HG03575 (cell line): ENCODE results near the gene DUSP14.

Experiments used
- ATAC-seq: cut with Tn5 transposase; IDR thresholded peaks from one replicate; pipeline ENCODE4 v1.9.1; 2021; ENCODE audit not compliant: unreplicated experiment, insufficient number of reproducible peaks, low FRiP score; ENCODE audit errors: extremely low read depth

DUSP14 gene

DNA sequence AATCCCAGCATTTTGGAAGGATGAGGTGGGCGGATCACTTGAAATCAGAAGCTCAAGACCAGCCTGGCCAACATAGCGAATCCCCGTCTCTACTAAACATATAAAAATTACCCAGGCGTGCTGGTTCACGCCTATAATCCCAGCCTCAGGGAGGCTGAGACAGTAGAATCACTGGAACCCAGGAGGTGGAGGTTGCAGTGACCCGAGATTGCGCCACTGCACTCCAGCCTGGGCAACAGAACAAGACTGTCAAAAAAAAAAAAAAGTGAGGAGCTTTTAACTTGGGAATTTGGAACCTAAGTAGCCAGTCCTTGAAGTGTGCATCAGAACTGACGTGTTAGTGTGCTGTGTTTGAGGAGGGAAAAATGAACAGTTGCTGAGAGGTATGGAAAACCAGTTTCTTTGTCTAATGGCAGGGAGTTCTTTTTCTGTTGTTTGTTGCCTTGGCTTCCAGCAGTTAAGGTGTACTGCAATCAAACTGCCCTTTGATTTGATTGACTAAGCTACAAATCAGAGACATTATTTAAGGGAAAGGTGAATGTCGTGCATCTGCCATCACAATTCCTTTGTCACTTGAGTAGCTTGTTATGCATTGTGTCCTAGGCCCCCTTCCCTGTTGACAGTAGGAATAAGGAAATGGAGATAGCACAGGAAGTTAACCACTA is 8.6 kb upstream of the DUSP14 start:
- no peak for ATAC-seq

DNA sequence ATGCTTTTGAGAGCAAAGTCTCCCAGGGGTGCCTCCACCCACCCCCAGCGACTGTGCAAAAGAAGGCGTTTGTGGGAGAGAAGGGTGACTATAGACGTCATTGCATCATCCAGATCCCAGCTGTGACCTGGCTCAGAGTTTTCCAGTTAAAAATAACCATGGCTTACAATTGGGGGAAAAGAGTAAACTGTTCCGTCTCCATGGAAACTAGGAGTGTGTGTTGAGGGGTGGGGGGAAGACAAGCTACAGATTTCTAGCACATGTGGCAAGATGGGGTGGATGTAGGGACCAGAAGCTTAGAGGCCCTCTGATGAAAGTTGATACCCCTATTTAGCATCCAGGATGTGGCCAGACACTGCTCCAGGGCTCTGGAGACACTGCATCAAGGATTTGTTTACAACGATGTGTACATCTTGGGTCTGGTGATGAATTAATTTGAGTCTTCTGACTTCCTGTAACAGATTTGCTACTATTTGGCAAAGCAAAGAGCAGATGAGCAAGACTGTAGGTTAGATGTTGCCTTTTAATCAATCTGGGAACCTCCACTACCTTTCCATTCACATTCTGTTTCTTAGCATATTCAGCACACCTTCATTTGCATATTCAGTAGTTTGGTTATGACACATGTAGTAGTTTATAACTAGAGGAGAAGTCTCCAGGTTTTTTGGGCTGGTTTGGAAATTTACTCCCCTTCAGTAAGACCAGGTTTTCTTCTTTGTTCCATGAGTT is 6.2 kb upstream of the DUSP14 start:
- ATAC-seq: no peak

DNA sequence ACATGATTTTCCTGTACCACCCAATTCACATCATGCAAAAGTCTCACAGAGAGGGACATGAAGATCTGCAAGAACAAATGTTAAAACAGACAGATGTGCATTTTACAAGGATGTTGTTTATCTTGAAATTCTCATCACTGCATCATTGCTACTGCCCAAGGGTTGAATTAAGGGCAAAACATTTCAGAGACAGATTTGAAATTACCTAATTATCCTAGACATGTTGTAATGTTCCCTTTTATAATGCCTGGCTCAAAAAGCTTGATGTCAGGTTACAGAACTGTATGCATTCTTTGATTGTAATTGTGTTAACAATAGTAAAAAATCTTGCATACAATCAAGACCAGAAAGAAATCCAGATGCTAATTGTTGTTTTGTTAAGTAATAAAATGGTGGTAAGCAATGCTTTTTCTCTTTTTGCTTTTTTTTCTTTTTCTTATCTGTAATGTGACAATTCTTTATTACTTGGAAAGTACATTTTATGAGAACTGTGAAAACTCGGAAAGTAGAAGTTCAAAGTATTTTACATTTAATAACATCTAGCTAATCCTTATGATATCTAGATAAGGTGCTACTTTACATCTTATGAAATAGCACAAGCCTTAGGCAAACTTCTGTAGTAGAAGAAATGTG is 3.6 kb upstream of the DUSP14 start:
- no peak for ATAC-seq

DNA sequence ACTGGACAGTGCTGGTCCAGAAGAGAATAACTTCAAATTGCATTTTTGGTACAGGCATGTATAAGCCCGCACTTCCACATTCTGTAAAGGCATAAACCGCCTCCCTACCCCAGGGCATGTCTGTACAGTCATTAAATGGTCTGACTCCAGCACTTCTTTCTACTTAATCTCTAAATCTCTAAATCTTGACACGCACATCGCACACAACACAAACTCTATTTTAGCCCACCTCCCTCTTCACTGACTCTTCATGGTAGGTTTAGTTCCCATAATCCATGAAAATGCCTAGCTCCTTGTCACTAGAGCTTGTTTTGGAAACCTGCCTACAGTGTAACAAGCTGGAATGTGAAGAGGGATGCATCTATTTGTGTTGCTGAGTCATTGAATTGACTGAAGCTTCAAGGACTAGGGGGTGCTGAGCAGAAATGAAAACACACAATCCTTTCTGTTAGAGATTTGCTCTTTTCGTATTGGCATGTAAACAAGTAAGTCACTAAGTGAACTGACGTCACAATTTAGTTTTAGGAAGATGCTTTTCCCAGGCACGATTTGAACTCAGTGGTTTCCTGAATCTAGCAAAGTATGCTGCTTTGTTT is 1.6 kb upstream of the DUSP14 start:
- ATAC-seq: no peak

DNA sequence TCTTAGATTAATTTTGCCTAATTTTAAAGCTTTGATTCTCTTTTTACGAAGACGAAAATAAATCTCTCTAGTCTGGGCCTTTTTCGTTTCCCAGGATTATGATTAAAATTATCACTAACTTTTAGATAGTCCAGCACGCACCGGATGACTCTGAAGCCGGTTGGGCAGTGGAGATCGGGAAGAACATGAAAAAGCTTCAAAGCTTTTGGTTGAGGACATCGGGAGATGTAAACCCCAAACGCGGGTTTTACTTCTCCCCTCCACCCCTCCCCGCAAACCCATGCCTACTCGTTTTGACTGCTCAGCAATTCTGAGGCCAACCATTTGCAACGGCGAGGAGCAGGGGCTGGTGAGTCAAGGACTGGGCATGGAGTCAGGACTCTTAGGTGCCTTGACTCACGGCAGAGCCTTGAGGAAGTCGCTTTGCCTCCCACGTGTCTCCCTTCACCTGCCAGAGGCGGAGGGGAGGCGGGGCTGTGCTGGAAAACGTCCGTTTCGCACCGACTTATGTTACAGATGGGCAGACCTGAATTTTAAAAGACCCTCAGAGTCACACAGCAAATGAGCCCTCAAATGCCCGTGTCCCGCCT is 989 bp upstream of the DUSP14 start:
- no peak for ATAC-seq

DNA sequence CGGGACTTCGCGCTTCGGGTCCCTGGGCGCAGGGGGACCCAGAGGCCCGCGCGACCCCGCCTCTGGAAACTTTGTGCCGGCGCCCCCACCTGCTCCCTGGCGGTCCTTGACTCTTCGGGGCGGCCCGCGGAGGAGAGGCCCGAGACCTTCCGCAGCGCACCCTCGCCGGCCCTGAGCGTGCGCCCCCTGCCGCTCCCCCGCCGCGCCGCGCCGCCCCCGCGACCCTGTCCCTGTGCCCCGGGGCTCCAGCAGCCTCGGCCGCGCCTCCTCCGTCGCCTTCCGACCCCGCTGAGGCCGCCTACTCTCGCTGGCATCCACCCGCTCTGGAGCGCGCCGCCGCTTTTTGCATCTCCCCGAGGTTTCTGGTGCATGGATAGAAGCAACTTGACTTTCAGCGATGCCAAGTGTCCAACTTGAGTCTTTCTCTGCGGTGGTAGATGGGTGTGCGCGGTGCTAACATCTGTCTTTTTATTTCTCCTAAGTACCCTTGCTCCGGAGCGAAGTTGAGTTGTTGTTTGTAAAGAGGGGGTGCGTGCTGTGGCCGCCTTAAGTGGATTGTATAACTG is 414 bp downstream of the DUSP14 start:
- no peak for ATAC-seq

DNA sequence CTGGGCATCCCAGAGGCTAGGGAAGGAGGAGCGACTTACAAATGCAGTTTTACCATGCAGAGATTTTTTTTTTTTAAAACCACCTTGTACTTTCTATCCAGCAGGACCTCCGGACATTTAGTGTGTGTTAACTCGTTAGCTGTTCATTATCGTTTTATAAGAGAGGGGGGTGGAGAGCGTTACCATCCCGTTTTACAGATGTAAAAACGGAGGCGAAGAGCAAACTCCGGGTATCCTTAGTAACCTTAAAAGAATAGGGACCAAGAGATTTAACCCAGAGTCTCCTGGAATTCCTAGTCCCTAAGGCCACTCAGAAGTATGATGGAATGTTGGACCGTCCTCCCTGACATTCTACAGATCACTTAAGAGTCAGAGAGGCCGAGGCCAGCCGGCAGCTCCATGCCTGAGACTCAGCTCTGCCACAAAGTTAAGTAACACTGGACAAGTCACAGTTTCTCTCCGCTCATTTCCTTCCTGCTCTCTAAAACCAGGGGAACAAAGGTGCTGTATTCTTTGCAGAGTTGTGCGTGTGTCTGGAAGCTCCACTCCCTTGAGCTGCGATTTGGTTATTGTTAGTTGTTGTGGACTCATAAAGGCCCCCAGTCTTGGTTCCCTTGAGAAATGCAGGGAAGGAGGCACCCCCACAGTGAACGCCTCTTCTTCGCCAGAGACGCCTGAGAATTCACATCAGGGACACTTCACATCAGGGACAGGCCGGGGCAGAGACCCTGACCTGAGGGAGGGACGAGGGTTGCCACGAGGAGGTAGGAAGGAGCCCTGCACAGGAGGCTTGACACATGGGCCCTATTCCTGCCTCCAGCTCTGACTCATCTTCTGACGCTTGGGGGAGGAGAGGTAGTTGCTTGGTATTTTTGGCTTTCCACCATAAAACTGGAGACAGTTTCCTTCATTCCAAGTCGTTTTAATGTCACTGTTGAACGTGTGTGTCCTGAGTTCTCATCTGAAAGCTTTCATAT is 1.2 kb downstream of the DUSP14 start:
- ATAC-seq: no peak

DNA sequence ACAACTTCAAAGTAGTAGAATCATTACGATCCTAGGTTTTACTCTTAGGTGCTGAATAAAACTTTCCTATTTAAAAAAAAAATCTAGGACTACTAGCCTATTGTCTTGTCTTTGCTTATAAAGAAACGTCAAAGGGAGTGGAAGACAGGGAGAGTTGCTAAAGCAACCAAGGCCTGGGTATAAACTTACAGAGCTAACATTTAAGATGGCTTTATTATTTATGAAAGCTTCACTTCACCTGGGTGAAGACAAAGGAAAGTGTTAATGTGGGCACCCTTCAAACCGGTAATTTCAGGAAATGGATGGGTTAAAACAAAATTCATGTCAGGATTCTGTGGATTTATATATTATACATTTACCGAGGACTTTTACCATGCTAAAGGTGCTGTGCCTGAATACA is 2.5 kb downstream of the DUSP14 start:
- no peak for ATAC-seq

DNA sequence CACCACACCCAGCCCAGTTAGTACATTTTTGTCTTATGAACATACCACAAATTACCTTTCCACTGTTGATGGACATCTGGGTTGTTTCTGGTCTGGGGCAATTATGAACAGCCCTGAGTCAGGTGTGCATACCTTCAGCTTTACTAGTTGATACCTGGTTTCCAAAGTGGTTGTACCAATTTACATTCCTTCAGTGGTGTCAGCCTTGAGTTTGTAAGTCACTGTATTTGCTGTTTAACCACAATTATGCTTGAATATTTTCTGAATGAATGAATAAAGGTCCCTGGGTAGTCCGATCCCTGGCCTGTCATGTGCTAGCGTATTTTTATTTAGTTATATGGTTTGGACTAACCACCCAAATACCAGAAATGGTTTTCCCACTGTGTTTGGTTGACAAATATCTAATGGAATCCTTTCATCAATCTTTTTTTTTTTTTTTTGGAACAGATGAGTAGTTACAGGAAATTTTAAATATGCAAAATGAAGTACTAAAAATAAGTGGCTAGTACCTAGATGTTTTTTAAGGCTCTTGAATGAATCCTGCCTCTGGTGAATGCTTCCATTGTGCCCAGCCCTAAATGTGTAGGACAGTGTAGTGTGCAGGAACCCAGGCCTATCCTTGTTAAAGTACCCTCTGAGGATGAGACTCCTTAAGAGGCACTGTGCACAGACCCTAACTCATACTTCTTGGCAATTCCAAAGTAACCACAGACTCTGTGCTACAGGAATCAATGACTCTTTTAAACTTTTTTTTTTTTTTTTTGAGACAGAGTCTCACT is 3.7 kb downstream of the DUSP14 start:
- ATAC-seq: no peak

DNA sequence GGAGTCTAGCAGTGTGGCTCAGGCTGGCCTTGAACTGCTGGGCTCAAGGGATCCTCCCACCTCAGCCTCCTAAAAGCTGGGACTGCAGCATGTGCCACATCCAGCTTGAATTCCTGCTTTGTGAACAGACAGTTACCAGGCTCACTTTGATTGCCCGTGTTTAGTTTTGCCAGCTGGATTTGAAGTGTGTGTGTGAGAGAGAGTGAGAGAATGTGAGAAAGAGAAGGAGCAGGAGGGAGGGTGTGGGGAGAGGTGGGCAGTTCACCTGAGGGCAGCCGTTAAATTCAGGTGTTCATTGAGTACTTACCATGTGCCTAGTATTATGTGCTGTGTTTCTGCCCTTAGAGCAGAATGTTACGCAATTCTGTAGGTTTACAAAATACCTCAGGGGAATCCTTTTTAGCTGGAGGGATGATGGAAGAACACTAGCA is 4.7 kb downstream of the DUSP14 start:
- no peak for ATAC-seq

DNA sequence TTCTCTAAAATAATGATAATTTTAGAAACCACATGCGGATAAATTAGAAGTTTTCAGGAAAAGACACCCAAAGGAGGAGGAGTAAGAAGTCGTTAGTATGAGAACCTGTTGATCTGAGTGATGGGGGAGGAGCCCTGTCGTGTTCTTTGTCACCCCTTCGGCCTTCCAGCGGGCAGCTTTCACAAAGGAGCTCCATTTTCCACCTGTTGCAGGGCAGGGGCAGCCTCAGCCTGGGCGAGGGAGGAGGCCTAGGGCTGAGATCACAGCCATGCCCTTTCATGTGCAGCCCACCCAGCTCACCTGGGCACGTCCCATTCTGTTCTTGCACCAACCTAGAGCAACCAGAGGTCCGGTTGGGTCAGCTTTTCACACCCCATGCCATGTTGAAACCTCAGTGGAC is 5.3 kb downstream of the DUSP14 start:
- no peak for ATAC-seq

DNA sequence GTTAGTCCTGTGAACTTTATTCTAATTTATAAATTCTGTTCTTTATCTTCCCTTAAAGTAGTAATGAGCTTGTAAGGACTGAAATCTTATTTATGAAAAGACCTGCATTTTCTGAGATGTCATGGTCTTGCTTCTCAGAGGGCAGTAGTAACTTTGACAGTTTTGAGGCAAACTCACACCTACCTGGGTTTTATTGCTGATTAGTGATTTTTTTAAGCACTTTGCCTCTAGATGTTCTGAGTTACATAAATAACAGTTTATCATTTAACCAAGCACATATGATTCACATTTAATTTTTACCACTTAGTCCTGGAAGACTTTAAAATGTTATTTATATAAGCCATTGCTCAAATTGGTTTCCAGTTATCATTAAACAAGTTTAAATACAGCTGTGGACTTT is 10.7 kb downstream of the DUSP14 start:
- no peak for ATAC-seq

DNA sequence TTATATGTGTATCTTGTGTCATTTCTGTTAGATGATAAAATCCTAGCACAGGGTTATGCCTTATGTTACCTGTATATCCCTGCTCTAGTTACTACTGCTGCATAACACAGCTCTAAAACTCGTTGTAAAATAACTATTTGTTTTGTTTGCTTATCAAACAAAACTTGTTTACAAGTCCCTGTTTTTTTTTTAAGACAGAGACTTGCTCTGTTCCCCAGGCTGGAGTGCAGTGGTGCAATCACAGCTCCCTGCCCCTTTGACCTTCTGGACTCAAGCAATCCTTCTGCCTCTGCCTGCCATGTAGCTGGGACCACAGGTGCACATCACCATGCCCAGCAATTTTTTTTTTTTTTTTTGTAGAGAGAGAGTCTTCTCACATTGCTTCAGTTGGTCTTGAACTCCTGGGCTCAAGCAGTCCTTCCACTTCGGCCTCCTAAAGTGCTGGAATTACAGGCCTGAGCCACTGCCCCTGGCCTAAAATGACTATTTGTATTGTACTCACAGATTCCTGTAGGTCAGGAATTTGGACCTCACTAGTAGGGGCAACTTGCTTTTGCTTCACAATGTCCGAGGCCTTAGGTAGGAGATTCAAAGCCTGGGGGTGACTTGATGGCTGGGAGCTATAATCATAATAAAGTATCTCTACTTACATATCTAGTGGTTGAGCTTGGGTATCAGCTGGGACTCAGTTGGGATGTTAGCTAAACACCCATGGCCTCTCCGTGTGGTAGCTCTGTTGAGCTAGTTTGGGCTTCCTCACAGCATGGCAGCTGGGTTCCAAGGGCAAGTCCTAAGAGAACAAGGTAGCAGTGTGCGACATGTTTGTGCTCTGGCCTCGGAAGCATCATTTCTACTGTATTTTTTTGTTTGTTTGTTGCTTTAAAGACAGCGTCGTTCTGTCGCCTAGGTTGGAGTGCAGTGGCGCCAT is 12.6 kb downstream of the DUSP14 start:
- ATAC-seq: no peak

DNA sequence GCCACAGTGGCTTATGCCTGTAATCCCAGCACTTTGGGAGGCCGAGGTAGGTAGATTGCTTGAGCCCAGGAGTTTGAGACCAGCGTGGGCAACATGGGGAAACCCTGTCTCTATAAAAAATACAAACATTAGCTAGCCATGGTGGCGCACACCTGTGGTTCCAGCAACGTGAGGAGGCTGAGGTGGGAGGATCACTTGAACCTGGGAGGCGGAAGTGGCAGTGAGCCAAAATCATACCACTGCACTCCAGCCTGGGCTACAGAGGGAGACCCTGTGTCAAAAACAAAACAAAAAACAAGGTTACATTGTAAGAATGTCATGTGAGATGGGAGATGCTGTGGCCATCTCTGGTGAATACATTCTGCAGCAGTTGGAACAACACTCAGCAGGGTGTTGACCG is 13.5 kb downstream of the DUSP14 start:
- no peak for ATAC-seq

DNA sequence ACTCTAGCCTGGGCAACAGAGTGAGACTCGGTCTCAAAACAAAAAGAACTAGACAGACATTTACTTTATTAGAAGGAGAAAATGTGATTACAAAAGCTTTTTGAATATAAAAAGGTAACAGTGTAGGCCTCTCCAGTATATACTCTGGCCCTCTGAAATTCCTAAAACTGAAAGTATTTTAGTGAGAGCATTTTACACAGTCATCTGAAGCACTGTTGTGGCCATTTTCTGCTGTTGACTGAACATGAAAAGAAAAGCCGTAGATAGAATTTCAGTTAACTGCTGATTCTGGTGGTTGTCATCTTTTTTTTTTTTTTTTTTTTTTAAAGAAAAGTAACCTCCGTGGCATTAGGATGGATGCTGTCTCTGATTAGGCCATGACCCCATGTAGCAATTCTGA is 15.6 kb downstream of the DUSP14 start:
- no peak for ATAC-seq

DNA sequence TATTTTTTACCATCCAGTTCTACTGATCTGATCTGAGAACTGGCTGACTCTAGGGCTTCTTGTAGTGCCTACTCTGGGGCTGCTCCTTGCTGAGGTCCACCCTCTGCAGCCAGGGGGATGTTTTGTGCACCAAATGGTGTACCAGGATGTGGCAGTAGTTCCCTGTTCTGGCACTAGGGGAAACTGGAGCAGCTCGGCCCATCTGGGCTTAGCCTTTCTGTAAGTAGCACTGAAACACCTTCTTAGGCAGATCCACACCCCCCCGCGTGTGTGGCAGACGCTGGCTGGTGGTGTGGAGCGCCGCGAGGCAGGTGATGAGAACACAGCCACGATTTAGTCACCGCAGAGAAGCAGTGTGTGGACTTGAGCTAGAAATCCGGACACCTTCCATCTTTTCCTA is 17.0 kb downstream of the DUSP14 start:
- no peak for ATAC-seq

DNA sequence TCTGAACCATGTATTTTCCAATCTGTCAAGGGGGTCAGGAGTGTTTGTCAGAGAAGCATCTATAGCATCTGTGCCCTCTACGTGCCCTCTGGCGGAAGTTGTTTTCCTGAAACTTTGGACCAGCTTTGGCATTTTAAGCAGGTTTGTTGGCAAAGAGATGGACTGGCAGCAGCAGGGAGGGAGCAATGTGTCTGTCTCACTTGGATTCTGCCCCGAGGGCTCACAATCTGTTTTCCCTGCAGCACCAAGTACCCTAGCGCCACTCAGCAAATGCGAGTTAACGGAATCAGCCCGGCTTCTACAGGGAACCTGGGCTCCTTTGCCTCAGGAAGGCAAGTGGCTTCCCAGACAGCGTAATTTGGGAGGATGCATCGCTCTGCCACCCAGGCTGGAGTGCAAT is 17.4 kb downstream of the DUSP14 start:
- ATAC-seq: no peak
